ENCODE data around the gene ZNF765. TPM values are rescaled to one million over a fixed set of nuclear protein-coding genes. Genes with fewer than 3 reads are reported as not detected.

The ZNF765 gene
- total RNA-seq, 2 experiments from 2014 or later: 14.2 to 14.6 TPM

DNA sequence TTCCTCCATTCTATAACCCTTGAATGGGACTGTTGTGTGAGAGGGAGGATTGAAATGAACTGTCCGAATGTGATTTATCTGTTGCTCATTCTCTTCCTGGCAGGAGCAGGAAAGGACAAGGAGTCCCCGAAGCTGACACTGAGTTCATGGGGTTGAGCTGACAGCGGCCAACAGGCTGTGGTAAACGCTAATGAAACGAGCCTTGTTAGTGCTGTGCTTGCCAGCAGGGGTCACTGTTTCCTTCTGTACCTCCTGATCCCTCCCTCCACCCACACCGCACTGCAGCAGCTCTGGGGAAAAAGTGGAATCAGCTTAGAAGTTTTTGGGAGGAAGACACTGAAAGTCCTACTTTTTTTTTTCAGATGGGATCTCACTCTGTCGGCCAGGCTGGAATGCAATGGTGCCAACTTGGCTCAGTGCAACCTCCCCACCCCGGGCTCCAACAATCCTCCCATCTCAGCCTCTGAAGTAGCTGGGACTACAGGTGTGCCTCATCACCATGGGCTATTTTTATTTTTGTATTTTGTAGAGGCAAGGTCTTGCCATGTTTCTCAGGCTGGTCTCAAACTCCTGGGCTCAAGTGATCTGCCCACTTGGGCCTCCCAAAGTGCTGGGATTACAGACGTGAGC is 30.1 kb downstream of the ZNF765 start:
- H3K9me2 ChIP-seq (ENCODE audit: insufficient read depth, low read length): no peaks in the 10 kb centered on the region
- no peak for TF ChIP-seq EZH2phosphoT487 (IDR thresholded peaks at IDR 0.05; ENCODE audit: borderline replicate concordance, low read depth, low read length)
- TF ChIP-seq, protein P1, sequence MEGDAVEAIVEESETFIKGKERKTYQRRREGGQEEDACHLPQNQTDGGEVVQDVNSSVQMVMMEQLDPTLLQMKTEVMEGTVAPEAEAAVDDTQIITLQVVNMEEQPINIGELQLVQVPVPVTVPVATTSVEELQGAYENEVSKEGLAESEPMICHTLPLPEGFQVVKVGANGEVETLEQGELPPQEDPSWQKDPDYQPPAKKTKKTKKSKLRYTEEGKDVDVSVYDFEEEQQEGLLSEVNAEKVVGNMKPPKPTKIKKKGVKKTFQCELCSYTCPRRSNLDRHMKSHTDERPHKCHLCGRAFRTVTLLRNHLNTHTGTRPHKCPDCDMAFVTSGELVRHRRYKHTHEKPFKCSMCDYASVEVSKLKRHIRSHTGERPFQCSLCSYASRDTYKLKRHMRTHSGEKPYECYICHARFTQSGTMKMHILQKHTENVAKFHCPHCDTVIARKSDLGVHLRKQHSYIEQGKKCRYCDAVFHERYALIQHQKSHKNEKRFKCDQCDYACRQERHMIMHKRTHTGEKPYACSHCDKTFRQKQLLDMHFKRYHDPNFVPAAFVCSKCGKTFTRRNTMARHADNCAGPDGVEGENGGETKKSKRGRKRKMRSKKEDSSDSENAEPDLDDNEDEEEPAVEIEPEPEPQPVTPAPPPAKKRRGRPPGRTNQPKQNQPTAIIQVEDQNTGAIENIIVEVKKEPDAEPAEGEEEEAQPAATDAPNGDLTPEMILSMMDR (conservative IDR thresholded peaks at IDR 0.05; ENCODE audit: low read length): peak; percentile 87
- POLR2A ChIA-PET: no interaction called here
- no peaks in the 10 kb centered on the region for H3K4me1 ChIP-seq (ENCODE audit: insufficient read depth, low read length, poor library complexity, severe bottlenecking)
- H3K4me2 ChIP-seq (ENCODE audit: low read length): no peak overlapping the region
- no peak overlapping the region for H2AFZ ChIP-seq (ENCODE audit: low read length)
- H4K20me1 ChIP-seq (ENCODE audit: insufficient read depth, low read length): no peaks in the 10 kb centered on the region
- intact Hi-C loops (cut with micrococcal nuclease; ENCODE audit: unreplicated experiment): loop anchor here (2.0 kb wide), 1 partner anchor 322 kb away; no protein-coding TSS in a partner anchor
- no peak overlapping the region for H3K4me3 ChIP-seq (ENCODE audit: low read depth, low read length, poor library complexity, severe bottlenecking)
- no TSS peak for BruUV-seq (replicated peaks)
- no peaks in the 10 kb centered on the region for H3K9me3 ChIP-seq (ENCODE audit: low read length)
- no peaks in the 10 kb centered on the region for H3K36me3 ChIP-seq (ENCODE audit: insufficient read depth, low read length)
- DNase-seq (ENCODE audit: low spot score): peak; percentile 62
- CTCF ChIA-PET (ENCODE audit: unreplicated experiment): no interaction called here
- no peaks in the 10 kb centered on the region for H3K79me2 ChIP-seq (ENCODE audit: insufficient read depth, low read depth, low read length)
- no peak overlapping the region for H3K27ac ChIP-seq (ENCODE audit: low read depth, low read length, poor library complexity, severe bottlenecking)

DNA sequence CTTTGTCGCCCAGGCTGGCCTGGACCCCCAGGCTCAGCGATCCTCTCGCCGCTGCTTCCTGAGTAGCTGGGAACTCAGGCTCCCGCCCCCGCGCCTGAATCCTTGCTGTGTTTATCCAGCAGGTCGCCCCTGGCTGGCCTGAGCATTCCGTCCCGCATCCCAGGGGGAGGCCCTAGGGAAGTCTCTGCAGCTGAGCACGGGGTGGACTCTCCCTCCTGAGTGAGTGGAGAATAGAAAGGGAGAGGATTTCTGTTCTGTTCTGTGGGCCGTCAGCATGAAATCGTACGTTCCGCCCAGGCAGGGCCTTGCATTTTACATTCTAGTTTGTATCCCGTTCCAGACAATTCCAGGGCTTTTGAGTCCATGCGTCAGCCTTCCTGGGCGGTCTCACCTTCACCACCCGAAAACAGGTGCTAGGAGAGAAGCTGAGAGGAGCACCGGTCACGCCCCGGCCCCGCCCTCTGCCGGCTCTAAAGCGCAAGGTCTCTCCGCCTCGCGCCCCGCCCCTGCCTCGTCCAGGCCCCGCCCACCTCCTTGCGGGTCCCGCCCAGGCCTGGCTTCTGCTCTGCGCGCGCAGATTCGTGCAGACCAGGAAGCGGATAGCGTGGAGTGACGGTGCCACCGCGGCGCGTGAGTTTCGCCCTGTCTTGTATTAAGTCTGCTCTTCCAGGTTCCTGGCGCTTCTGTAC is 36.6 kb downstream of the ZNF765 start, which contains the start of gene ZNF761:
TSS of gene ZNF761 (plus strand) at position 586 of the 689 bp plus-strand sequence. CDS start 15,285 bp downstream, outside the sequence.
- H3K4me2 ChIP-seq (ENCODE audit: low read length): peak within 1 kb of the TSS; percentile 98
- no peaks in the 10 kb centered on the region for H3K9me2 ChIP-seq (ENCODE audit: insufficient read depth, low read length)
- no peaks in the 10 kb centered on the region for H4K20me1 ChIP-seq (ENCODE audit: insufficient read depth, low read length)
- no TSS peak for BruUV-seq (replicated peaks)
- peaks cover 10% of the 10 kb centered on the region for H3K4me1 ChIP-seq (ENCODE audit: insufficient read depth, low read length, poor library complexity, severe bottlenecking)
- no peaks in the 10 kb centered on the region for H3K9me3 ChIP-seq (ENCODE audit: low read length)
- peaks cover 15% of the 10 kb centered on the region for H3K79me2 ChIP-seq (ENCODE audit: insufficient read depth, low read depth, low read length)
- POLR2A ChIA-PET: no interaction called here
- CTCF ChIA-PET (ENCODE audit: unreplicated experiment): no interaction called here
- TF ChIP-seq EZH2phosphoT487 (IDR thresholded peaks at IDR 0.05; ENCODE audit: borderline replicate concordance, low read depth, low read length): no peak
- TF ChIP-seq, protein P1 (conservative IDR thresholded peaks at IDR 0.05; ENCODE audit: low read length): 0 out of 2 replicates have a peak, but pooled peaks have one; percentile 18
- peak within 1 kb of the TSS; percentile 84 for H3K4me3 ChIP-seq (ENCODE audit: low read depth, low read length, poor library complexity, severe bottlenecking)
- intact Hi-C loops (cut with micrococcal nuclease; ENCODE audit: unreplicated experiment): loop anchor here (5.0 kb wide), 1 partner anchor 234 kb away; no protein-coding TSS in a partner anchor
- H3K36me3 ChIP-seq (ENCODE audit: insufficient read depth, low read length): peaks cover 34% of the 10 kb centered on the region
- peak within 1 kb of the TSS; percentile 66; the same call in 1 of the 2 replicates for H2AFZ ChIP-seq (ENCODE audit: low read length)
- H3K27ac ChIP-seq (ENCODE audit: low read depth, low read length, poor library complexity, severe bottlenecking): peak within 1 kb of the TSS; percentile 14
- peak; percentile 92 for DNase-seq (ENCODE audit: low spot score)

All from OCI-LY7 (cell line).